Pericardium fibroblast (primary cell): Measurements from ENCODE around the gene VPS72. TPM values are rescaled to one million over a fixed set of nuclear protein-coding genes. Genes with fewer than 3 reads are reported as not detected.

Experiments
- total RNA-seq: library from RNA; depleted of rRNA; stranded (reverse); fragments of >200 nt; gene quantifications from 2 replicates; pipeline ENCODE4 v1.2.3, GENCODE V29; 2015

The VPS72 gene, protein sequence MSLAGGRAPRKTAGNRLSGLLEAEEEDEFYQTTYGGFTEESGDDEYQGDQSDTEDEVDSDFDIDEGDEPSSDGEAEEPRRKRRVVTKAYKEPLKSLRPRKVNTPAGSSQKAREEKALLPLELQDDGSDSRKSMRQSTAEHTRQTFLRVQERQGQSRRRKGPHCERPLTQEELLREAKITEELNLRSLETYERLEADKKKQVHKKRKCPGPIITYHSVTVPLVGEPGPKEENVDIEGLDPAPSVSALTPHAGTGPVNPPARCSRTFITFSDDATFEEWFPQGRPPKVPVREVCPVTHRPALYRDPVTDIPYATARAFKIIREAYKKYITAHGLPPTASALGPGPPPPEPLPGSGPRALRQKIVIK
- total RNA-seq, result 29.2 and 32.4 TPM in 2 replicates

DNA sequence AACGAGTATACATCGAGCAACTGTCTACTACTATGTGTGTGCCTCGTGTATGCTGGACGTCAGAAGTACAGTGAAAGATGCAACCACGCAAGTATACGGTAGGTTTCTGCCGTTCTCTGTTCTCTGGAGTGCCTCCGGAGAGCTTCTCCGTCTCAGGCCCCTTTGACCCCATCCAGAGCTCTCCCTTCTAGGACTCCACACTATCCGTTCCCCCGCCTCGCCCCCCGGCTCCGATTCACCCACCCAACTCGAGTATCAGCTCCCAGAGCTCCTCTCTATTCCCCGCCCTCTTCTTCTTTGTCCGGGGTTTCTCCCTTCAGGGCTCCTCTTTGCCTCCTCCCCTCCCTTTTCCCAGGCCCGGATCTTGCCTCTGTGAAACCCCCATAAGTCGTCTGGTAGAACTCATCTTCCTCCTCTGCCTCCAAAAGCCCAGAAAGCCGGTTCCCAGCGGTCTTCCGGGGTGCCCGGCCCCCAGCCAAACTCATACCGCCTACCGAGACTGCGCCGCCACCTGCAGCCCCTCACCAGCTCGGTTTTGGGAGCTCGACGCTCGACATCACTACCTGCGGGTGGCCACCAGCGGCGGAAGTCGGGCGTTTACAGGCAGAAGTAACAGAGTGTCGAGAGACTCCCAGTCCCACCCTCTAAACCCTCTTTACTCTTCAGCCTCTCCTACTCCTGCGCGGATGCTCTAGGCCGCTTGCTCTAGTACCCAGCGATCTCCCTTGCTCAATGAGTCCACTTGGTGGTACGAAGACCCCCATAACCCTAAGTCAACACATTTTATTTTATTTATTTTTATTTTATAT lies at the start of gene VPS72:
Gene VPS72, minus strand, starts transcription at position 561 of the 809 bp plus-strand sequence. Its CDS starts 76 bp downstream, at position 485.

DNA sequence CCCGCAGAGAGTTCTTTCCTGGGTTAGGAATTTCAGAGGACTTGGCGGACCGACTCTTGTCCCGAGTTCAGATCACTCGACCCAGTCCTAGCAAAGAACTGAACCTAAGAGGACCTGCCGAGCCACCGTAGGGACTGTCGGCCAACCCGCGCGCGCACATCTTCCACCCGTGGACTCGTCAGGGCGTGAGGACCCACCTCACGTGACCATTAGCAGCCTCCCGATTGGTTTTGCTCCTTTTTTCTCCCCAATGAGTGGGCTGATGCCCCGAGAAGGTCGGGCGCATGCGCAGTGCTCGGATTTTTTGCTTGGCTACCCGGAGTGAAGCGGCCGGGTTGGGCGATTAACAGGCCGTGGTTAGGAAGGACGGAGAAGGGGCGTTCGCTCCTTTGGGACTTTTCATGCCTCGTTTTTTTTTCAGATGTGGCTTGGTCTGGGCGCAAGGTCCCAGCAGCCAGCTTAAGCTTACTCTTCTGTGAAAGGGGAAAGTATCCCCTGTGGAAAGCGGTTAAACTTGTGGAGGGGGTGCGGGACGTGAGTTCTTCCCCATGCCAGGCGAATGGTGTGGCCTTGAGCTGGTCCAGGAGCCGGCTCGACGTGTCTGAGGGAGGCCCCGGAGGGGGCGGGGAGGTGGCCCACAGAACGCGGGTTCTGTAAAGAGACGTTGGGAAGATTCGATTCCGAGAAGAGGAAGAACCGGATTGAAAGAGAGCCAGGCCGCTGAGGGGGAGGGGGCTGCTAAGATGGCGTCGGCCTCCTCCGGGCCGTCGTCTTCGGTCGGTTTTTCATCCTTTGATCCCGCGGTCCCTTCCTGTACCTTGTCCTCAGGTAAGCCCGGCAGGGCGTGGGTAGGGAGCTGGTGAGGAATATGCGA lies 8.5 kb upstream of the VPS72 start, which contains the start of gene PIP5K1A:
Gene PIP5K1A, plus strand, starts transcription at position 299 of the 874 bp plus-strand sequence. Its CDS starts 445 bp downstream, at position 744.

DNA sequence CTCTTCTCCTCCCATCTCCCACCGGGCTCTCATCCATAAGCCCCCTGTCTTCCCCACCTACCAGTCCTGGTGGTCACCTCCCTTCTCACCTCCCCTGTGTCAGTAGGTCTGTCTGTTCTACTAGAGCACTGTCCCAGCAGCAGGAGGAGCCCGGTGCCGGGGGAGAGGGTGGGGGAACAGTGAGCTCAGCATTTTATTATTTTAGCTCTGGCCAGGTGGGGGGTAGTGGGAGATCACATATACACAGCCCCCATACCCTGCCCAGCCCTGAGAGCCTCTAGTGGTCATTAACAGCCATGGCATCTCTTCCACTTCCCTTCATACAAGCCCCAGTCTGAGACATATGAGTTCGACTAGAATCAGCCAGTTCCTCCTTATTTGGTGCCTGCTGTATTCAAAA lies 14.1 kb downstream of the VPS72 start, which contains the start of gene TMOD4:
Gene TMOD4, minus strand, starts transcription at position 119 of the 400 bp plus-strand sequence. CDS start 1,106 bp downstream, outside the sequence.

DNA sequence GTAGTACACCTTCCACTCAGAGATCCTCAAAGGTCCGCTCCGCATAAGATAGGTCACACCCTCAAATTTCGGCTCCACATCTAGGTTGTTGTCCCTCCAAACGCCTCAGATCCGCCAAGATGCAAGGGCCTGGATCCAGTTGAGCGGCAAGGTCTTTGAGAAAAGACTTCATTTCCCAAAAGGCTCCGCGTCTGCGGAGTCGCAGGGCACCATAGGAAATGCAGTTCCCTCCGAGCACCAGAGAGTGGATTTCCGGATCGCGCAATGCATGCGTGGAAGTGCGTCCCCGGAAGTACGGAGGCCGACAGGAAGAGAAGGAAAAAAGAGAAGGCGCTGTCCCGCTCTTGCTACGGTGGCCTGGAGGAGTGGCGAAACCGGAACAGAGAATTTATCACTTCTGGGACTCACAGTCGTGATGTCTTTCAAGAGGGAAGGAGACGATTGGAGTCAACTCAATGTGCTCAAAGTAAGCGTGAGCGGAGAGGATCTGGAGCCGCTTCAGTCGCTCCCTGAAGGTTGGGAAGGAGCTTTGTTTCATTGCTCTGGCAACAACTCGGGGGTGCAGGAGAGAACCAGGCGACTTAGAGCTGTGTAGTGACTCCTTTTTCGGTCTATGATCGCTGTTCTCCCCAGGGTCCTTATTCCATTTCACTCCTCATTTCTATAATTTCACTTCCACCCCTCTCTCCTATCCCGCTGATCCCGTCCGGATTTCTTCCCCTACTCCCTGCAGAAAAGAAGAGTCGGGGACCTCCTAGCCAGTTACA lies 24.1 kb downstream of the VPS72 start, which contains the start of the genes LYSMD1 and SCNM1:
Gene LYSMD1, minus strand, starts transcription at position 165 of the 767 bp plus-strand sequence. CDS start 644 bp downstream, outside the sequence.
Gene SCNM1, plus strand, starts transcription at position 407 of the 767 bp plus-strand sequence. Its CDS starts 9 bp downstream, at position 416.

DNA sequence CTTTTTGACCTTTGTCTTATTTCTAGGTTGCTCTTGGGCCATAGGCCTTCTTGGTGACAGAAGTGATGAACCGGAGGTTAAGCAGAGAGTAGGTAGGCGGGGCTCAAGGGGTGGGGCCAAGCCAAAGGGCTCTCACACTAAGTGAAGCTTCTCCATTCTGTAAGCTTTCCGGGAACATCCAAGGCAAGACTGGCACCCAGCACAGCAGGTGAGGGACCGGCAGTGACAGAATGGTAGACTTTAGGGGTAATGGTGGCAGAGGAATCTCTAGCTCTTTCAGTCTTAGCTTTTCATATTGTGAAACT lies 33.5 kb downstream of the VPS72 start, which contains the start of gene TNFAIP8L2:
Gene TNFAIP8L2, plus strand, starts transcription at position 135 of the 305 bp plus-strand sequence. CDS start 2,049 bp downstream, outside the sequence.

DNA sequence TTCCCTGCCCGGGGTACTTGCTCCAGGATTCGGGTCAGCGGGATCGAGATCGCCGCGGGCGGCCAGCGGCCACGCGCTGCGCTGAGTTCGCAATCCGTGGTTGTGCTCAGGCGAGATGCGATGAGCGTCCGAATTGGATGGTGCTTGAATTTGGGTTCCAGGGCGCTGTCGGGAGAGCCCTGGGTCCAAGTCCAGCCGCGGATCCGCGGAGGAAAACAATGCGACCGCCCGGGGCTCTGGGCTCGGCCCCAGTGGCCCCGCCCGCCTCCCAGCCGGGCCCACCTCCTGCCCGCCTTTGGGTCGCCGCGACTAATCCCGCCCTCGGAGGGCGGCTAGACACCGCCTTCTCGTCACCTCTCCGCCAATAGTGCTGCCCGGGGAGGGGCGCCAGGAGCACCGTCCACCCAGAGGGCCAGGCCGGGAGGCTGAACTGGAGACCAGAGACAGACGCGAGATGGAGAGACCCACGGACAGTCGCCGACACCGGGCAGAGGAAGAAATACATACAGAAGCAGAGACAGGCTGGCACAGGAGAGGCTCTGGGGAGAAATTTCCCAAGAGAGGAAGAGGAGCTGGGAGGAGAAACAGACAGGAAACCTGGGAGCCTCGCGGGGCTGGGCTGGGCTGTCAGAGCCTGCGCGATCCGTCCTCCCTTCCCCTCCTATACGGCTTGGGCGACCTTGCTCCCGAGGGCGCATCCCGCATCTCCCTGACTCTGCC lies 43.4 kb downstream of the VPS72 start, which contains the start of gene SEMA6C:
Gene SEMA6C, minus strand, starts transcription at position 220 of the 720 bp plus-strand sequence. CDS start 4,010 bp downstream, outside the sequence.

Other genes starting within 250 kb of the VPS72 start
- 103 and 129 TPM in 2 replicates for gene CERS2, start 215.4 kb downstream of the VPS72 start, total RNA-seq
- gene ANXA9, start 207.9 kb downstream of the VPS72 start, total RNA-seq, result 0.26 and 1.2 TPM in 2 replicates
- 6.8 and 9.7 TPM in 2 replicates for gene MINDY1, start 183.3 kb downstream of the VPS72 start, total RNA-seq
- 19.8 and 23.5 TPM in 2 replicates for gene PRUNE1, start 181.7 kb downstream of the VPS72 start, total RNA-seq
- 0.17 TPM in 1 of 2 replicates, not detected in the other for gene BNIPL, start 153.6 kb downstream of the VPS72 start, total RNA-seq
- gene C1orf56, start 142.4 kb downstream of the VPS72 start, total RNA-seq, result 2.2 and 7.0 TPM in 2 replicates
- 20.0 and 46.1 TPM in 2 replicates for gene CDC42SE1, start 130.6 kb downstream of the VPS72 start, total RNA-seq
- gene MLLT11, start 129.8 kb downstream of the VPS72 start, total RNA-seq, result 2.6 TPM in 2 replicates
- gene GABPB2, start 119.4 kb downstream of the VPS72 start, total RNA-seq, result 4.6 and 9.2 TPM in 2 replicates
- 3.2 and 3.7 TPM in 2 replicates for gene SEMA6C, start 43.6 kb downstream of the VPS72 start, total RNA-seq
- not detected in 2 replicates for gene TNFAIP8L2, start 33.5 kb downstream of the VPS72 start, total RNA-seq
- 11.0 and 15.9 TPM in 2 replicates for gene LYSMD1, start 24.3 kb downstream of the VPS72 start, total RNA-seq
- 22.2 and 36.9 TPM in 2 replicates for gene SCNM1, start 24.1 kb downstream of the VPS72 start, total RNA-seq
- not detected in 2 replicates for gene TMOD4, start 14.2 kb downstream of the VPS72 start, total RNA-seq
- gene PIP5K1A, start 8.4 kb upstream of the VPS72 start, total RNA-seq, result 45.9 and 52.9 TPM in 2 replicates
- 119 and 132 TPM in 2 replicates for gene PSMD4, start 64.5 kb upstream of the VPS72 start, total RNA-seq
- 13.2 and 17.6 TPM in 2 replicates for gene ZNF687, start 92.1 kb upstream of the VPS72 start, total RNA-seq
- 44.9 and 69.8 TPM in 2 replicates for gene PI4KB, start 137.2 kb upstream of the VPS72 start, total RNA-seq
- gene RFX5, start 157.1 kb upstream of the VPS72 start, total RNA-seq, result 12.3 and 15.2 TPM in 2 replicates
- gene SELENBP1, start 182.5 kb upstream of the VPS72 start, total RNA-seq, result 63.1 and 83.0 TPM in 2 replicates
- gene PSMB4, start 209.4 kb upstream of the VPS72 start, total RNA-seq, result 271 and 315 TPM in 2 replicates